Peyer's patch (tissue), 4 donors: Measurements from ENCODE around the gene VPS4A.

Experiments
- CTCF ChIP-seq, 6 experiments: fragments of 450-650 bp in 4 of 6; fragments of 200-600 bp in 2 of 6; sonication (generic) in 1 of 6; IDR thresholded peaks; one replicate each; pipeline ENCODE4 v1.5.1; 2017 to 2019; ENCODE audit warnings: antibody characterized with exemption in 6 of 6, mild to moderate bottlenecking in 3 of 6, moderate library complexity in 1 of 6
- POLR2A ChIP-seq, 2 donors: fragments of 450-650 bp; IDR thresholded peaks; one replicate each; pipeline ENCODE4 v1.5.1; 2017; ENCODE audit warnings: antibody characterized with exemption in 2 of 2, mild to moderate bottlenecking in 2 of 2, moderate library complexity in 2 of 2

- TF ChIP-seq CTCF (IDR thresholded peaks at IDR 0.05) (no peak), POLR2A (IDR thresholded peaks at IDR 0.05) (no peak)
Observed at GRCh38 chr16:69318177-69318910, 7.2 kb downstream of the VPS4A start.
